Adipocyte (in vitro differentiated cells): ENCODE data around the gene LRPPRC.
A peak's percentile ranks its signal among the peaks of the same experiment; 100 is the strongest.
"Not testable (repeated sequence)": the region's sequence is repeated elsewhere in the genome, so short reads cannot be mapped to it uniquely, and the experiment has no call there.

Experiments used
- DNase-seq: peaks from one replicate; pipeline ENCODE4 v3.0.0-alpha.2; 2015; ENCODE audit warnings: low read depth
- H3K27me3 ChIP-seq: replicated peaks from 2 replicates; pipeline ENCODE4 v1.7.0; 2013; ENCODE audit warnings: mild to moderate bottlenecking, low read length, moderate library complexity; ENCODE audit not compliant: control insufficient read depth, insufficient read depth
- H3K36me3 ChIP-seq: 2 replicates; pipeline ENCODE4 v1.7.0; 2013; ENCODE audit warnings: low read length, mild to moderate bottlenecking, moderate library complexity; ENCODE audit not compliant: control insufficient read depth, insufficient read depth, severe bottlenecking
- H3K4me1 ChIP-seq: 2 replicates; pipeline ENCODE4 v1.7.0; 2013; ENCODE audit warnings: mild to moderate bottlenecking, low read length, moderate library complexity; ENCODE audit not compliant: control insufficient read depth, insufficient read depth
- H3K4me3 ChIP-seq: 2 replicates; pipeline ENCODE4 v1.7.0; 2013; ENCODE audit warnings: mild to moderate bottlenecking, low read length, moderate library complexity
- H3K9ac ChIP-seq: 2 replicates; pipeline ENCODE4 v1.7.0; 2013; ENCODE audit warnings: mild to moderate bottlenecking, low read length, moderate library complexity
- H3K9me3 ChIP-seq: 2 replicates; pipeline ENCODE4 v1.7.0; 2013; ENCODE audit warnings: mild to moderate bottlenecking, low read length, moderate library complexity; ENCODE audit not compliant: control insufficient read depth

The LRPPRC gene

GRCh38 chr2:43995733-43996533 is at the start of gene LRPPRC:
Gene LRPPRC, minus strand, starts transcription at chr2:43995989. Its CDS starts 42 bp downstream, at chr2:43995947.
- peak within 1 kb of the TSS; percentile 95 for H3K9ac ChIP-seq
- peak; percentile 99 for DNase-seq
- H3K9me3 ChIP-seq: no peaks in the 10 kb centered on the region
- H3K27me3 ChIP-seq: no peaks in the 10 kb centered on the region
- H3K36me3 ChIP-seq: peaks cover 16% of the 10 kb centered on the region
- peaks cover 17% of the 10 kb centered on the region for H3K4me1 ChIP-seq
- peak within 1 kb of the TSS; percentile 100 for H3K4me3 ChIP-seq

GRCh38 chr2:44045061-44045460 is 49.3 kb upstream of the LRPPRC start:
- Histone ChIP-seq H3K27me3 (peaks cover 35% of the 10 kb centered on the region), H3K4me1 (peaks cover 4% of the 10 kb centered on the region), H3K4me3 (no peak overlapping the region), H3K9me3 (no peaks in the 10 kb centered on the region), H3K36me3 (no peaks in the 10 kb centered on the region), H3K9ac (no peak overlapping the region)
- DNase-seq: no peak

- H3K27me3 ChIP-seq: peaks cover 34% of the 10 kb centered on the region
- H3K4me3 ChIP-seq: no peak overlapping the region
- peaks cover 4% of the 10 kb centered on the region for H3K4me1 ChIP-seq
- peak overlapping the region; percentile 51 for H3K9ac ChIP-seq
- DNase-seq: peak; percentile 95
- H3K36me3 ChIP-seq: no peaks in the 10 kb centered on the region
- H3K9me3 ChIP-seq: no peaks in the 10 kb centered on the region
Measured at GRCh38 chr2:44044281-44044720, 48.5 kb upstream of the LRPPRC start.

- Histone ChIP-seq H3K9me3 (no peaks in the 10 kb centered on the region), H3K4me1 (peaks cover 4% of the 10 kb centered on the region), H3K4me3 (no peak overlapping the region), H3K27me3 (peaks cover 8% of the 10 kb centered on the region), H3K9ac (no peak overlapping the region), H3K36me3 (no peaks in the 10 kb centered on the region)
- no peak for DNase-seq
Measured at GRCh38 chr2:44040365-44040764, 44.6 kb upstream of the LRPPRC start.

GRCh38 chr2:44038277-44038676 is 42.5 kb upstream of the LRPPRC start:
- H3K9ac ChIP-seq: no peak overlapping the region
- DNase-seq: no peak
- H3K9me3 ChIP-seq: no peaks in the 10 kb centered on the region
- no peak overlapping the region for H3K4me3 ChIP-seq
- H3K4me1 ChIP-seq: peaks cover 3% of the 10 kb centered on the region
- peaks cover 3% of the 10 kb centered on the region for H3K27me3 ChIP-seq
- no peaks in the 10 kb centered on the region for H3K36me3 ChIP-seq

GRCh38 chr2:44037221-44037620 is 41.4 kb upstream of the LRPPRC start:
- Histone ChIP-seq H3K36me3 (no peaks in the 10 kb centered on the region), H3K9me3 (no peaks in the 10 kb centered on the region), H3K4me3 (no peak overlapping the region), H3K27me3 (peaks cover 7% of the 10 kb centered on the region), H3K9ac (no peak overlapping the region), H3K4me1 (peaks cover 3% of the 10 kb centered on the region)
- DNase-seq: no peak

GRCh38 chr2:44033947-44034346 is 38.2 kb upstream of the LRPPRC start:
- DNase-seq: no peak
- Histone ChIP-seq H3K27me3 (peaks cover 15% of the 10 kb centered on the region), H3K4me1 (peaks cover 3% of the 10 kb centered on the region), H3K36me3 (no peaks in the 10 kb centered on the region), H3K9me3 (no peaks in the 10 kb centered on the region), H3K4me3 (no peak overlapping the region), H3K9ac (no peak overlapping the region)

GRCh38 chr2:44027076-44027475 is 31.3 kb upstream of the LRPPRC start:
- not testable (repeated sequence) for H3K9ac ChIP-seq, H3K9me3 ChIP-seq, H3K4me1 ChIP-seq, H3K36me3 ChIP-seq, H3K4me3 ChIP-seq, DNase-seq
- H3K27me3 ChIP-seq: peaks cover 15% of the 10 kb centered on the region

GRCh38 chr2:44016282-44016681 is 20.5 kb upstream of the LRPPRC start:
- Histone ChIP-seq H3K36me3 (no peaks in the 10 kb centered on the region), H3K4me3 (no peak overlapping the region), H3K4me1 (no peaks in the 10 kb centered on the region), H3K27me3 (peaks cover 17% of the 10 kb centered on the region), H3K9me3 (no peaks in the 10 kb centered on the region), H3K9ac (no peak overlapping the region)
- peak; percentile 59 for DNase-seq

GRCh38 chr2:44015239-44015638 is 19.4 kb upstream of the LRPPRC start:
- Histone ChIP-seq H3K9ac (no peak overlapping the region), H3K36me3 (no peaks in the 10 kb centered on the region), H3K27me3 (peaks cover 26% of the 10 kb centered on the region), H3K9me3 (no peaks in the 10 kb centered on the region), H3K4me3 (no peak overlapping the region), H3K4me1 (no peaks in the 10 kb centered on the region)
- DNase-seq: no peak

GRCh38 chr2:44013205-44013604 is 17.4 kb upstream of the LRPPRC start:
- H3K27me3 ChIP-seq: peaks cover 30% of the 10 kb centered on the region
- not testable (repeated sequence) for H3K9ac ChIP-seq, DNase-seq, H3K4me1 ChIP-seq, H3K36me3 ChIP-seq, H3K9me3 ChIP-seq, H3K4me3 ChIP-seq

GRCh38 chr2:44010266-44010665 is 14.5 kb upstream of the LRPPRC start:
- no peak overlapping the region for H3K4me3 ChIP-seq
- no peak for DNase-seq
- peaks cover 5% of the 10 kb centered on the region for H3K4me1 ChIP-seq
- peaks cover 30% of the 10 kb centered on the region for H3K27me3 ChIP-seq
- H3K36me3 ChIP-seq: no peaks in the 10 kb centered on the region
- no peaks in the 10 kb centered on the region for H3K9me3 ChIP-seq
- no peak overlapping the region for H3K9ac ChIP-seq
